Fibroblast of the conjunctiva (primary cell): Measurements from ENCODE around the gene PDE4D.

Source experiments
- DNase-seq: peaks from one replicate; pipeline ENCODE4 v3.0.0-alpha.2; 2010; ENCODE audit warnings: low read depth

Gene PDE4D

GRCh38 chr5:59037941-59038797 is 855.4 kb downstream of the PDE4D start:
- no peak for DNase-seq

- DNase-seq = no peak
These were observed 856.1 kb downstream of the PDE4D start for GRCh38 chr5:59037453-59037852.

GRCh38 chr5:59037041-59037440 is 856.5 kb downstream of the PDE4D start:
- no peak for DNase-seq

- DNase-seq = peak; percentile 97
These were observed 857.1 kb downstream of the PDE4D start for GRCh38 chr5:59036274-59036961.

- no peak for DNase-seq
These were observed 857.8 kb downstream of the PDE4D start for GRCh38 chr5:59035681-59036080.

GRCh38 chr5:59034498-59035186 is 858.9 kb downstream of the PDE4D start:
- DNase-seq = peak; percentile 69

GRCh38 chr5:59027145-59027907 is 866.2 kb downstream of the PDE4D start:
- DNase-seq = no peak

GRCh38 chr5:59025734-59026133 is 867.8 kb downstream of the PDE4D start:
- no peak for DNase-seq

- DNase-seq = no peak
These were observed 871.5 kb downstream of the PDE4D start for GRCh38 chr5:59021837-59022514.

- no peak for DNase-seq
These were observed 872.2 kb downstream of the PDE4D start for GRCh38 chr5:59021286-59021673.

GRCh38 chr5:59020611-59021285 is 872.8 kb downstream of the PDE4D start:
- DNase-seq = no peak

GRCh38 chr5:59019078-59019477 is 874.4 kb downstream of the PDE4D start:
- no peak for DNase-seq

- no peak for DNase-seq
These were observed 876.6 kb downstream of the PDE4D start for GRCh38 chr5:59016925-59017324.

GRCh38 chr5:59008816-59009473 is 884.6 kb downstream of the PDE4D start:
- DNase-seq = no peak

GRCh38 chr5:59007460-59008063 is 886.0 kb downstream of the PDE4D start:
- DNase-seq = no peak

GRCh38 chr5:59005934-59006701 is 887.4 kb downstream of the PDE4D start:
- no peak for DNase-seq

GRCh38 chr5:59003641-59004040 is 889.9 kb downstream of the PDE4D start:
- no peak for DNase-seq

- no peak for DNase-seq
These were observed 890.4 kb downstream of the PDE4D start for GRCh38 chr5:59003124-59003523.

GRCh38 chr5:59002162-59002825 is 891.2 kb downstream of the PDE4D start:
- DNase-seq = no peak
